Hematopoietic multipotent progenitor cell treated with erythropoietin and hydrocortisone succinate and interleukin-3 and kit ligand, for 4 days (in vitro differentiated cells): ENCODE data around the gene ICA1L.
A peak's percentile ranks its signal among the peaks of the same experiment; 100 is the strongest.
"Not testable (repeated sequence)": the region's sequence is repeated elsewhere in the genome, so short reads cannot be mapped to it uniquely, and the experiment has no call there.

ENCODE experiments used
- DNase-seq: peaks from one replicate; pipeline ENCODE4 v3.0.0-alpha.2; 2015

ICA1L gene

DNA sequence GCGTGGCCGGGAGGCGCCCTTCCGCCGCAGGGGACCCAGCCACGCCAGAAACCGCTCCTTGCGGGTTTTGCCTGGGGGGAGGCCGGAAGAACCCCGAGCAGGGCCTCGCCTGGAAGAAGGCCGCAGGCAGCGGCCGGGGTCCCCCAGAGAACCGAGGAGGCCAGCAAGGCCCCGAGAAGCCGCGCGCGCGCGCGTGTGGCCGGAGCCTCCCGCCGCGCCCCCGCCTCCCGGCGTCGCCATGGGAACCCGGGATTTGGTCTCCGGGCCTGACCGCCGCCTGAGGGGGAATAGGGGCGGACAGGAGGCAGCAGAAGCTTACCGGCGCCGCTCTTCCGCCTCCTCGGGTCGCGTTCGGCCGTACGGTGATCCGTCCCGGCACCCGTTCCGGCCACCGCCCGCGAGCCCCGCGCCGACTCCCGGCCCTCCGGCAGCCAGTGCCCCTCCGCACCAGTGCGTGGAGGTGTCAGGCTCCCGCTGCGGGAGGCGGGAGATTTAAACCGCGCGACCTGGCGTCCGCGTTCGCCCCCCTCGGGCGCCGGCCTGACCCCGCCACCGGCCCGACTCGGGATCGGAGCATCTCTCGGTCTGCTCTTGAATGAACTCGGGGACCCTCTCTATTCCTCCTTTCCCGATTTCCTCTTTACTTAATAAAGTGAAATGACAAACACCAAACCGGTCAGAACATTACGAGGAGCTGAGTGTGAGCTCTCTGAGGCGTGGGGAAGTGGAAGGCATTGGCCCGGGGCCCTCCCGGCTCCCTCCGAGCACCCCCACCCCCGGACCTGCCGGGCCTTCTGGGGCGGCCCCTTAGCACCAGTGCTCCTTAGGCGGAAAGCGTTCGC is at the start of gene ICA1L:
Gene ICA1L (minus strand): TSS at position 467 of the 842 bp plus-strand sequence. CDS start 42,757 bp downstream, outside the sequence.
- DNase-seq: peak; percentile 81

DNA sequence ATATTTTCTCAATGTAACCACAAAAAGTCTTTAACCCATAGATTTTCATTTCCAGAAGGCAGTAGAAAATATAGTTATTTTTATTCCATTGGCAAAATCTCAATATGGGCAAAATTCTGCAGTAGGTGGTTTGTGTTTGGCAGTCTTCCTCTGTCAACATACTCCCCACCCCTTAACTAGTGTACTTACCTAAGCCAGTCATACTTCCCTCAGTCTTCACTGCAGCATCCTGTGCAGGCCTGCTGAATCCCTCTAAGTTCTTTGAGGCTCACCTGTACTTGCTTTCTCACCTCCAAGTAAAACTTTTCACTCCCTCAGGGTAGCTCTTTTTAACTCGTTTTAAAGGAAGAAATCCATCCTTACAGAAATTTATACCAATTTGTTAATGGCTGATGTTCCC is 47.3 kb upstream of the ICA1L start:
- DNase-seq: no peak

DNA sequence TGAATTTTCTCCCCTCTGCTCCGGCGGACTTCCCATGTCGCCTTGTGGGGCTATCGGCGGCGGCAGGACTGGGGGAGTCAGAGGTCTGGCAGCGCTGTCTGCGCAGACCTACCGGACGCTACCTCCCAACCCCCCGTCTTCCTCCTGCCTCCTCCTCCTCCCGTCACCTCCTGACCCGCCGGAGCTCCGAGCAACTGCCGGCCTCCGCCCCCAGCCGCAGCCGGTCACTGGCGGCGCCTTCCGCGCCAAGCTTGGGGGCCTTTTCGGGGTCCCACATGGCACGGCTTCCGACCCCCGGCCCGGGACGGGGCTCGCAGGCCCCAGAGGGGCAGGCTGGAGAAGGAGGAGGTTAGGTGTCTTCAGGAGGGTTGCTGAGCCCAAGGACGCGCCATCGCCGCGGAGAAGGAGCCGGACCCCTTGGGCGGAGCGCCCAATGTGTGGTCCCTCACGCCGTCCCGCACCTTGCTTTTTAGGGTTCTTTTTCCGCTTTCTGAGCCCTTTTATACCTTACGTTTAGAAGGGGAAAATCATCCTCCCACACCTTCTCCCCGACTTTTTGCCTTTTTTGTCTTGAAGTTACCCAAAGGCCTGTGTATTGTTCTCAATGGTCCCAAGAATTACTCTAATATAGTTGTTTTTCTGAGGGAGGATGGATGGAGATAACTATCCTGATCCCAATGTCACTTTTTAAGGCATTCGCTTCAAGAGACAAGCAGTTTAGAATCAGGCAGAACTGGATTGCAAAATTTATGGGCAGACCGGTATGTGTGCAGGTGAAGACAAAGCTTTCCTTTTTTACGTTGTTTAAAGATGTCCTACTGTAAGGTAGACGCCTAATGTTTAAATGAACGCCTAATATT is 41.0 kb upstream of the ICA1L start:
- DNase-seq: not testable (repeated sequence)

DNA sequence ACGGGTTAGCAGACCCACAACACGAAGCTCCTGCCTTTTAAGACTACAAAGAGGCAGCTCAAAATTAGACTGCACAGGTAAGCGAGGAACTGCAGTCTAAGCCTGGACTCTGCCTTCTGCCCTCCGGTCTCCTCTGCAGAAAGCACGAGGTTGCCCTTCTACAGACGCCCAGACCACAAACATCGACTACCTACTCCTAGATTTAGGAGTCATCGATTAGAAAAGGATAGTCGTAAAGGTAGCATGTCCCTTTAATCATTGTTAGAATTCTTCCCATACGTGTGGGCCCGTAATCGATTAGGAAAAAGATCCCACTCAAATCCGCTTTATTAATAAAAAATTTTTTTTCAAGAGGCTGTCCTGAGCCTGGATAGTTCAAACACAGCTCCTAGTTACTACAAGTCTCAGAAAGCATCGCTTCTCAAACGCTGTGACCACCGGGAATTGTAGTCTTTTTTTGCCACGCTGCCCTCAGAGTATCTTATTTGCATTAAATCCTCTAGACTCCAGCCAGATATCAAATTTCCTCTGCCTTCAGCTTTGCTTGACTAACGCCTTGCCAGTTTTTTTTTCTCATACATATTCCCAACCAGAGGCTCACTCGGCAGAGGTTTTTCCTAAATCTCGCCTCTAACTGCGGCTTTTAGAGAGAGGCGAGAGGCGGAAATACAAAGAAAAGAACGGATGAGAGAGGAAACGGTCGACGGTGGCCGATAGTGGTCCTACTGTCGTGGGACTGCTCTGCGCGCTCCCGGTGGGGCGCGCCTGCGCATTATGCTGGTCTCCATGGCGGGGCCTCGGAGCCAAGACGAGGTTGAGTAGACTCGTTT is 40.2 kb upstream of the ICA1L start, which contains the start of the genes CARF and WDR12:
Gene CARF (plus strand): TSS at position 764 of the 830 bp plus-strand sequence. CDS start 29,628 bp downstream, outside the sequence.
Gene WDR12 (minus strand): TSS at position 162 of the 830 bp plus-strand sequence. CDS start 197 bp downstream, outside the sequence.
- peak; percentile 98 for DNase-seq

DNA sequence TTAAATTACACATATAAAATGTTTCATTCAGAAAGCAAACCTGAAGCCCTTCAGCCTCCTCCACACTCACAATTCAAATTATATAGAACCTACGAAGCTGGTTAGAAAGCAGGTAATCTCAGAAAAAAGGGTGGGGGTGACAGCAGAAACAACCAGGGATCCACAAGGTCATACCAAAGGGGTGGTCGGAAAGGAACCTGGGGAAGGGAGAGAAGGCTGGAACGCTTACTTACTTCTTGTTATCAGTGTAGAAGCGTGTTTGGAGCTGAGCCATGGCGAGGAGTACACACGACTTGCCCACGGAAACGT is 39.6 kb upstream of the ICA1L start:
- DNase-seq: no peak

DNA sequence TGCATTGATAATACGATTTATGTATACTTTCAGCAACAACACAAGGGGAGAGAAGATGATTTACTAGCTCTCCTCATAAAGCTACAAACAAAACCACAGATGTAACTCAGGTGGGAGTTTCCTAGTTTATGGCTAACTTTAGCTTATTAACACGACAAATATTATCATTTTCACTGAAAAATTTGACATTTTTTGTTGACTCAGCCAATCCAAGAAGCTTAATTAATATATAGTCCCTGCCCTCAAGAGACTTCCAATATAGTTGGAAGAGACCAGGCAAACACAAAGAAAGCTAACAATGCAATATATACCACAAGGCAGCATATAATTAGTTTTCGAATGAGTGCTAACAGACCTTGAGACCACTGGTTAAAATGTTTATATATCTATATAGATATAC is 39.1 kb upstream of the ICA1L start:
- peak; percentile 23 for DNase-seq

DNA sequence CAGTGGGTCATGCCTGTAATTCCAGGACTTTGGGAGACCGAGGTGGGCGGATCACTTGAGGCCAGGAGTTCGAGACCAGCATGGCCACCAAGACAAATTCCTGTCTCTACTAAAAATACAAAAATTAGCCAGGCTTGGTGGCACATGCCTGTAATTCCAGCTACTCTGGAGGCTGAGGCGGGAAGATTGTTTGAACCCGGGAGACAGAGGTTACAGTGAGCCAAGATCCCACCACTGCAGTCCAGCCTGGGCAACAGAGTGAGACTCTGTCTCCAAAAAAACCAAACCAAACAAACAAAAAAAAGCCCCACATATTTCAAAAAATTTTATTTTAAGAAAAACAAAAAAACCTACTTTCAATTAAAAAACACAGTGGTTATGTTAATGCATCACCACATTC is 38.7 kb upstream of the ICA1L start:
- DNase-seq: not testable (repeated sequence)

DNA sequence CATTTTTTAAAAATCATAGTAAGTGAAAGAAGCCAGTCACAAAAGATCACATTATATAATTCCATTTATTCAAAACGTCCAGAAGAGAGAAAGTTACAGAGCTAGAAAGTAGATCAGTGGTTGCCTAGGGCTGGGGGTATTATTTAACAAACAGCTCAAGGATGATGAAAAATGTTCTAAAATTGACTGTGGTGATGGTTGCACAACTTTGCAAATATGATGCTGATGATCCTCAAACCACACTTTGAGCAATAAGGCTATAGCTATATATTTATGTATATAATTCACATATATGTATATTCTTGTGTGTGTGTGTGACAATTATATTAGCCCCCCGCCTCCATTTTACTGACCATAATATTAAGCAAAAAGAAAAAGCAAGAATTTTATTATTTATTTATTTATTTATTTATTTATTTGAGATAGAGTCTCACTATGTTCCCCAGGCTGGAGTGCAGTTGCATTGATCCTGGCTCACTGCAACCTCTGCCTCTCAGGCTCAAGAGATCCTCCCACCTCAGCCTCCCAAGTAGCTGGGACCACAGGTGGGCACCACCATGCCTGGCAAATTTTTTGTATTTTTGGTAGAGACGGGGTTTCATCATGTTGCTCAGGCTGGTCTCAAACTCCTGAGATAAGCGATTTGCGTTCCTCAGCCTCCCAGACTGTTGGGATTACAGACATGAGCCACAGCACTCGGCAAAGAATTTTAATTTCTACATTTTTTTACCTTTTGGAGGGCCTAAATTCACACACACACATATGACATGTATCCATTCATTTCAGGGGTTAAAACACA is 38.0 kb upstream of the ICA1L start:
- DNase-seq: peak; percentile 50

DNA sequence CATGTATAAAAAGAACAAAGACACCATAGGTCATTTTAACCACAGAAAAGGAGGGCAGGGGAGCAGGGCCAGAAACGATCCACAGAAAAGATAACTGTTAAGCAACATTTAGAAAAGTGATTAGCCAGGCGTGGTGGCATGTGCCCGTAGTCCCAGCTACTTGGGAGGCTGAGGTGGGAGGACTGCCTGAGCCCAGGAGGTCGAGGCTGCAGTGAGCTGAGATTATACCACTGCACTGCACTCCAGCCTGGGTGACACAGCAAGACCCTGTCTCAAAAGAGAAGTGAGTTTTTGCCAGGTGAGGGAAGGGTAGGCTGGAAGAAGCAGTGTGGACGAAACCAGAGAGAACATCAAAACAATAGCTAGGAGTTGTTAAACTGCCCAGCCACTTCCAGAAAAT is 36.6 kb upstream of the ICA1L start:
- DNase-seq: peak; percentile 20

DNA sequence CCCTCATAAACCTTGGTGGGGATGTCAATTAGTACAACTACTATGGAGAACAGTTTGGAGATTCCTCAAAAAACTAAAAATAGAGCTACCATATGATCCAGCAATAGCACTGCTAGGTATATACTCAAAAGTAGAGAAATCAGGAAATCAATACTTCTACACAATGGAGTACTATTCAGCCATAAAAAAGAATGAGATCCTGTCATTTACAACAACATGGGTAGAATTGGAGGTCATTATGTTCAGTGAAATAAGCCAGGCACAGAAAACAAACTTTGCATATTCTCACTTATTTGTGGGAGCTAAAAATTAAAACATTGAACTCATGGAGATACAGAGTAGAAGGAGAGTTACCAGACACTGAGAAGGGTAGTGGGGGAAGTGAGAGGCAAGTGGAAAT is 33.9 kb upstream of the ICA1L start:
- DNase-seq: not testable (repeated sequence)

DNA sequence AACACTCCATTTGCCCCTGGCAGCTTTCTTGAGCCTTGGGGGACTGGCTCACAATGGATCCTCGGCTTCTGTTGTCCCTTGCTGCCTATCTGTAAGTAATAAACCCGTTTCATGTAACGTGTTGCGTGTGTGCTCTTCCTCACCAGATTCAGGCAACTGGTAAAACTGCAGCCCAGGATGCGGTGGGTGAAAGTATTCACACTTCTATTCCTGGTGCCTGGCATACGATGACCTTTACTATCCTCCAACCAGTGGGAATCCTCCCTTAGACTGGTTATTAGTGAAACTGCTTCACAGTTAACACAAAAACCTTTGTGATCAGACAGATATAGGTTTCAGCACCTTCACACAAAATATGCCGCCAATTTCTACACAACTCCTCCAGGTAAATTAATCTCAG is 13.6 kb upstream of the ICA1L start:
- no peak for DNase-seq

DNA sequence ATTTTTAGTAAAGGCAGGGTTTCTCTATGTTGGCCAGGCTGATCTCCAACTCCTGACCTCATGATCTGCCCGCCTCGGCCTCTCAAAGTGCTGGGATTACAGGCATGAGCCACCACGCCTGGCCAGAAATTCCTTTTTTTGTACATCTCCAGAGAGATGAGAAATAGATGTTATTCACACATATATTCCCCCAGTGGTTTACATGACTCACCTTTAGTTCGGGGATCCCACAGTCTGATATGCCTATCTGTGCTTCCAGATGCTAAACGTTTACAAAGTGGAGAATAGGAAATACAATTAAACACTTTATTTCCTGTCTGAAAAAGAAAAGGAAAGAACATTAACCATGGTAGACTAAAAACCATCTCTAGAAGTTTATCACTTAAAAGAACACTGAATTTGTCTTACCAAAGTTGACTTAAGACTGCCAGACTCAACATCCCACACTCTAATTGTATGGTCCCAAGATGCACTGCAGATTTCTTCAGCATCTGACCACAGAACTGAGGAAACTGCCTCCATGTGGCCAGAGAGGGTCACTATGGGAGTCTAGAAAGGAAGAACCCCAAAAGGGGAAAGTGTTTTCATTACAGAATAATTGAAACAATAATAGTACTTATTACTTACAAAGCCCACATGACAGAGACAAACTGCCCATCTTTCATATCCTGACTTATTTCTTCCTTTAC is 12.6 kb upstream of the ICA1L start:
- DNase-seq: peak; percentile 36

DNA sequence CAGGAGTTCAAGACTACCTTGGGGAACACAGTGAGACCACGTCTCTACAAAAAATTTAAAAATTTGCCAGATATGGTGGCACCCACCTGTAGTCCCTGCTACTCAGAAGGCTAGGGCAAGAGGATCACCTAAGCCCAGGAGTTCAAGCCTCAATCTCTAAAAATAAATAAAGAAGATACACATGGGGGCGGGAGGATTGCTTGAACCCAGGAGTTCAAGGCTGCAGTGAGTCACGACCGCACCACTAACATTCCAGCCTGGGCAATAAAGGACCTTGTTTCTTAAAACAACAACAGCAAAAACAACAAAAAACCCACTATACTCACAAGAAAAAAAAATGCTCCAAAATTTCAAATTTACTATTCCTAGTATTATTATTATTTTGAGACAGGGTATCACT is 10.0 kb upstream of the ICA1L start:
- DNase-seq: no peak

DNA sequence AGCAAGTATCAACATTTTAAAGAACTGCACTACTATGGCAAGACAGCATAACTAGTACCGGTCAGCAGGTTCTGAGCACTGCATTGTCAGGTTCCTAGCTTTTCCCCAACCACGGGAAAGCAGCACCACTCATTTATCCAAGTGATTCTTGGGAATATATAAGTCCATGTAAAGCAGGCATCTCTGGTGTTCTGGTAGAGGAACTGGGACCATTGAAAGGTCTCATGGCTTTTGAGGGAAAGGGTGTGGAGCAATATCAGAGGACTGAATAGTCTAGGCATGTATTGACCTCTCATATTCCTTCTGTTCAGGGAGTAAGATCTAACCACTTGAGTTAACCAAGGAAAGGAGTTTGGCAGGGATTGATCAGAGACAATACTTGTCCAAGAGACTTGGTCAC is 6.1 kb upstream of the ICA1L start:
- no peak for DNase-seq

DNA sequence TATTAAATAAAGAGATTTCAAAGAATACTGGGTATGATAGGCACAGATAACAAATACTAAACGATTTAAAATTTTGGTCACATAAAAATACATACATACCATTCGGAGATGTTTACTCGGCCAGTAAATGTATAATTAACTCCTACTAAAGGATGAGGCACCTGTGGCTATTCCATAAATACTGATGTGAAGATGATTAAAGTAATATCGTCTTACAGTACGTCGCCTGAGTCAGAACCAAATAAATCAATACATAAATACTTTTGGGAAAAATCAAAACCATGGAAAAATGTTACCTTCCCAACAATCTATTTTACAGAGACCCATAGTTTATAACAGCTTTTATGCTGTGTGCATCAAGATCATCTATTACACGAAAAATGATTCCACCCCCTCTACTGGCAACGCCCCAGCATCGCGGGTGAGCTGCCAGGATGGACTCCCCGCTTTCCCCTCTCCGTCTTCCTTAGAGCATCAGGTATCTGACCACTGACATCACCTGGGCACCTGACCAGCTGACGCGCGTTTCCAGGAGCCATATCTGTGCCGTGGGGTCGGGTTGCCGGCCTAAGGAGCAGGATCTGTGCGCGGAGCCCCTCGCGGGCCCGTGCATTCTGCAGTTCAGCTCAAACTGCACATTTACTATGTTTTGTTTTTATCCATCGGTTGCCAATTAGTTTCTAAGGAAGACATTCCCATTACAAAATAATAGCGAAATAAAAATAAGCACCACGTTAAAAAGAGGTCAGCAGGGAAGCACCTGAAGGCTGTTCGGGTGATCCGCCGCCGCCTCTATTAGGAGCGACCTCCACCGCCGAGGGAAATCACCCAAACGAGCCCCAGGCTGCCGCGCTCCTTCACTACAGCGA is 901 bp downstream of the ICA1L start:
- DNase-seq: peak; percentile 86

DNA sequence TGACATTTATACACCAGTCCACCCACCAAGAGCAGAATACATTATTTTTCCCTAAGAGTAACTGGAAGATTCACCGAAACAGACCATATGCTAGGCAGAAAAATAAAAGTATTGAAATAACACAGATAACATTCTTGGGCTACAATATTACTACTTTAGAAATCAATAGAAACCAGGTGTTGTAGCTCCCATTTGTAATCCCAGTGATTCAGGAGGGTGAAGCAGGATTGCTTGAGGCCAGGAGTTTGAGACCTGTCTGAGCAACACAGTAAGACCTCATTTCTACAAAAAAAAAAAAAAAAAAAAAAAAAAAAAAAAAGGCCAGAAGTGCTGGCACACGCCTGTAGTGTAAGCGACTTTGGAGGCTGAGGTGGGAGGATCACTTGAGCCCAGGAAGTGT is 9.6 kb downstream of the ICA1L start:
- DNase-seq: no peak

DNA sequence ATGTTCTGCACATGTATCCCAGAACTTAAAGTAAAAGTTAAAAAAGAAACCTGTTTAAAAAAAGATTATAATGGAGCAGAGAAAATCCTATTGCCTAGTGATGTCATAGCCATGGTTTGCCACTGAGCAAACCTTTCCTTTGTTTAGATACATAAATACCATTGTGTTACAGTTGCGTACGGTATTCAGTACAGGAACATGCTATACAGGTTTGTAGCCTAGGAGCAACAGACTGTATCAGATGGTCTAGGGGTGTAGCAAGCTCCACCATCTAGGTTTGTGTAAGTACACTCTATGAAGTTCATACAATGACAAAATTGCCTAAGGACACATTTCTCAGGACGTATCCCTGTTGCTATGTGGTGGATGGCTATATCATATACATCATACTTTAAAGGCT is 13.0 kb downstream of the ICA1L start:
- DNase-seq: no peak

DNA sequence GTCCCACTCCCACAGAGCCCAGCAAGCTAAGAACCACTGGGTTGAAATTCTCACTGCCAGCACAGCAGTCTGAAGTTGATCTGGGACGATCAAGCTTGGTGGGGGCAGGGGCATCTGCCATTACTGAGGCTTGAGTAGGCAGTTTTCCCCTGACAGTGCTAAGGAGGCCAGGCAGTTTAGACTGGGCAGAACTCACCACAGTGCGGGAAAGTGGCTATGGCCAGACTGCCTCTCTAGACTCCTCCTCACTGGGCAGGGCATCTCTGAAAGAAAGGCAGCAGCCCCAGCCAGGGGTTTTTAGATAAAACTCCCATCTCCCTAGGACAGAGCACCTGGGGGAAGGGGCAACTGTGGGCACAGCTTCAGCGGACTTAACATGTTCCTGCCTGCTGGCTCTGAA is 22.2 kb downstream of the ICA1L start:
- not testable (repeated sequence) for DNase-seq

DNA sequence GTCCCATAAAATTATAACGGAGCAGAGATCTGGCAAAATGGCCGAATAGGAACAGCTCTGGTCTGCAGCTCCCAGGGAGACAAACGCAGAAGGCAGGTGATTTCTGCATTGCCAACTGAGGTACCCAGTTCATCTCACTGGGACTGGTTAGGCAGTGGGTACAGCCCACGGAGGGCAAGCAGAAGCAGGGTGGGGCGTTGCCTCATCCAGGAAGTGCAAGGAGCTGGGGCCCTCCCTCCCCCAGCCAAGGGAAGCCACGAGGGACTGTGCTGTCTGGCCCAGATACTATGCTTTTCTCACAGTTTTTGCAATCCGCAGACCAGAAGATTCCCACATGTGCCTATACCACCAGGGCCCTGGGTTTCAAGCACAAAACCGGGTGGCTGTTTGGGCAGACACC is 22.8 kb downstream of the ICA1L start:
- DNase-seq: peak; percentile 67
